VCaP (cell line): ENCODE measurements around the gene PCK2.

Experiments used
- H3K27ac ChIP-seq: fragments of 450-650 bp; 2 replicates; pipeline ENCODE4 v1.5.1; 2017
- TF ChIP-seq, protein P1 (sequence below): fragments of 450-650 bp; conservative IDR thresholded peaks from 2 replicates; pipeline ENCODE4 v1.5.1; 2017; ENCODE audit warnings: mild to moderate bottlenecking, moderate library complexity

Gene PCK2

DNA sequence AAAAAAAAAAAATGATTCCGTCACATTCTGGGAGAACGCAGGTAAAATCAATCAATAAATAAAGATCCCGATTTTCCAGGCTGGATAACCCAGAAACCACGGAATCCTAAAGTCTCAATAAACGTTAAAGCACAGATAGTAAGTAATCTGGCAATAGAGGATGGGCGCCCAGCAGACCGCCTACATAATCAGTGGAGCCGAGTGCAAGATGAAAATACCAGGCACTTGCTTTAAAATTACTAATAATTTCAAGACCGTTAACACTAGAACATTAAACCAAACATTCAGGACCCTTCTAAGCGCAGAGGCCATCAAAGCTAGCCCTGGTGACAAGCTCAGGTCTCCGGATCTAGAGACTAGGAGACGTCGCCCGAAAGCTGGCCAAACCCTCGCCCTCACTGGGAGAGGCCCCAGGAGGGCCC, 19.3 kb downstream of the PCK2 start:
- TF ChIP-seq, protein P1, sequence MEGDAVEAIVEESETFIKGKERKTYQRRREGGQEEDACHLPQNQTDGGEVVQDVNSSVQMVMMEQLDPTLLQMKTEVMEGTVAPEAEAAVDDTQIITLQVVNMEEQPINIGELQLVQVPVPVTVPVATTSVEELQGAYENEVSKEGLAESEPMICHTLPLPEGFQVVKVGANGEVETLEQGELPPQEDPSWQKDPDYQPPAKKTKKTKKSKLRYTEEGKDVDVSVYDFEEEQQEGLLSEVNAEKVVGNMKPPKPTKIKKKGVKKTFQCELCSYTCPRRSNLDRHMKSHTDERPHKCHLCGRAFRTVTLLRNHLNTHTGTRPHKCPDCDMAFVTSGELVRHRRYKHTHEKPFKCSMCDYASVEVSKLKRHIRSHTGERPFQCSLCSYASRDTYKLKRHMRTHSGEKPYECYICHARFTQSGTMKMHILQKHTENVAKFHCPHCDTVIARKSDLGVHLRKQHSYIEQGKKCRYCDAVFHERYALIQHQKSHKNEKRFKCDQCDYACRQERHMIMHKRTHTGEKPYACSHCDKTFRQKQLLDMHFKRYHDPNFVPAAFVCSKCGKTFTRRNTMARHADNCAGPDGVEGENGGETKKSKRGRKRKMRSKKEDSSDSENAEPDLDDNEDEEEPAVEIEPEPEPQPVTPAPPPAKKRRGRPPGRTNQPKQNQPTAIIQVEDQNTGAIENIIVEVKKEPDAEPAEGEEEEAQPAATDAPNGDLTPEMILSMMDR, result no peak
- H3K27ac ChIP-seq, result peak overlapping the region; percentile 95

DNA sequence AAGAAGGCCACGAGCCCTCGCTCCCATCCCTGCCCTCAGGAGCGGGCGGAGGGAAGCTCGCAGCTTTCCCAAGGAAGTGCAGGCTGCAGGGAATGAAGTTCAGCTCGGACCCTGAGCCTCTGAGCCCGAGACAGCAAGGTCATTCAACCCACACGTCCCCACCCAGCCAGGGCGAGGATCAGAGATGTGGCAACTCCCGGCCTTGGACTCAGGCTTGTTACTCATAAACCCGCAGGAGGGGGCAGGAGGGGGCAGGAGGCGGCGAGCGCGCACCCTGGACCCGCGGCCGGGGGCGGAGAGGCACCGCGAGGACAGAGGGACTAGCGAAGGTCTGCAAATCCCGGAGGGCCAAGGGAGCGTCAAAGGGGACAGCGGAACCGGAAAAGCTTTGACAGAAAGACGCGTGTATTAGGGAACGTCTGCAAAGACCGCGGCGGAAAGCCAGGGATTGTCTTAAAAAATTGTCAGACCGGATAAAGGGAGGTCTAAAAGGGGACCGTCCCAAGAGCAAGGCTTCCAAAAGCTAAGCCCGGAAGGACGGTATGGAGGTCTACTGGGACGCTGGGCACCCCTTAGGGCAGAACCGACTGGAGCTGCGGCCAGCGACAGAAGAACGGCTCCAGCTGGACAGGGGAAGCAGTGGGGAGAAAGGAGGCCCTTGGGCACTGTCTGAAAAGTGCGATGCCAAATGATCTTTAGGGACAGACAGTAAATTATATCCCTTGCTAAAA, 19.9 kb downstream of the PCK2 start:
- TF ChIP-seq, protein P1, result no peak
- peak overlapping the region; percentile 95 for H3K27ac ChIP-seq

DNA sequence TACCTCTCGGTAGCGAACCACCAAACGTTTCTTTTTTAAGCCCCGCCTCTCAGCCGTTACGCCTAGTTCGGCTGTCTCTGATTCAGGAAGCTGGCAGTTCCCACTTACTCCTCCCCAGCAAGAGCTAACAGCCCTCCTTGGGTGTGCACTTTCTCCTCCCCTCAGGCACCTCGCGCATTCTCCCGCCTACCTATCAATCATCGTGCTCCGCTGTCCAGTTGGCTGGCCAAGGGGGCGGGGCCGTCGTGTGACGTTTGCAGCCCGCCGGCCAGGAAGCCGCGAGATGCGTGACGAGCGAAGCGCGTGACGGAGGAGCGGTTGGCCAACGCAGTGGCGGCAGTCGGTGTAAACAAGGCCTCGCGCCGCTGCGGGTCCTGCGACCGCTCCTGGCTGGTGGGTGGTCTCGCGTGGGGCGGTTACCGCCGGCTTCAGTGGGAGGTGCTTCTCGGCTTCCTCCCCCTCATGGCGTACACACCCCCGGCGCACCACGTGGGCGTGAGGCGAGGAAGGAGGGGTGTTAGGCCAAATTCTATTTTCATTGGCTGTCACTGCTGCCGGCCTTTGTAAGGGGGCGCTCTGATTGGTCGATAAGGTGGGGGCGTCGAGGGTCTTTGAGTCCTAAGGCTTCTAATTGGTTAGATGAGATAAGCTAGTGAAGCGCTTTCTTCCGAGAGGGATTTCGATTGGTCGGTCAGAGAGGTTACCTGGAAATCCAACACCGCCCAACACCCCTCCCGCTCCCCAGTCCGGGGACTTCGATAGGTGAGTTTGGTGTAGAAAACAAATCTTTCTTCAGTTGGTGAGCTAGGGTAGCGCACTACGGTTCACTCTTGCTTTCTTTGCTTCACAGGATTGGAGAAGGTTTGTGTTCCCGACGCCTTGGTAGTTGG, 20.7 kb downstream of the PCK2 start, which contains the start of the genes DCAF11 and NRL:
TSS of gene DCAF11 (plus strand) at position 246 of the 890 bp plus-strand sequence. CDS start 818 bp downstream, outside the sequence.
TSS of gene NRL (minus strand) at position 418 of the 890 bp plus-strand sequence. CDS start 32,101 bp downstream, outside the sequence.
- H3K27ac ChIP-seq, result peak within 1 kb of the TSS; percentile 95
- TF ChIP-seq, protein P1, result no peak

GRCh38 chr14:24115422-24116127, 21.5 kb downstream of the PCK2 start:
- TF ChIP-seq, protein P1, result no peak
- H3K27ac ChIP-seq, result peak overlapping the region; percentile 95

- peak overlapping the region; percentile 95; the same call in 1 of the 2 replicates for H3K27ac ChIP-seq
These were observed 22.2 kb downstream of the PCK2 start for GRCh38 chr14:24116128-24116814.

DNA sequence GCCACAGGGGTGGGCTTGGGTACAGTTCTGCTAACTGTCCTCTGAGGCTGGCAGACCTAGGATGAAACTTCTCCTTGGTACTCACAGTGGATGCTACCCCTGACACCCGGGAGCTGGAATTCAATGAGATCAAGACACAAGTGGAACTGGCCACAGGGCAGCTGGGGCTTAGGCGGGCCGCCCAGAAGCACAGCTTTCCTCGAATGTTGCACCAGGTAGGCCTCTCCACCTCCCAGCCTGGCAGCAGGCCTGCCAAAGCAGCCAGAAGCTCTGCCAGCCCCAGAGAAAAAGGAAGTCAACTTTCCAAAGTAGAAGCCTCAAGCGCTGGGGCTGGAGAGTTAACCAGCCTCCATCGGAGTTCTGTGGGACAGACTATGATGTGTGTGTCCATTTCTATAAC, 23.1 kb downstream of the PCK2 start:
- TF ChIP-seq, protein P1, result no peak
- no peak overlapping the region for H3K27ac ChIP-seq

More at GRCh38 chr14:24116128-24116814, 22.2 kb downstream of the PCK2 start:
- TF ChIP-seq, protein P1, result no peak
